ENCODE data around the gene SNX19. TPM values are rescaled to one million over a fixed set of nuclear protein-coding genes. Genes with fewer than 3 reads are reported as not detected.

Gene SNX19
- total and polyA plus RNA-seq, 8 donors = 34.1 to 66.4 (median 43.1) TPM

DNA sequence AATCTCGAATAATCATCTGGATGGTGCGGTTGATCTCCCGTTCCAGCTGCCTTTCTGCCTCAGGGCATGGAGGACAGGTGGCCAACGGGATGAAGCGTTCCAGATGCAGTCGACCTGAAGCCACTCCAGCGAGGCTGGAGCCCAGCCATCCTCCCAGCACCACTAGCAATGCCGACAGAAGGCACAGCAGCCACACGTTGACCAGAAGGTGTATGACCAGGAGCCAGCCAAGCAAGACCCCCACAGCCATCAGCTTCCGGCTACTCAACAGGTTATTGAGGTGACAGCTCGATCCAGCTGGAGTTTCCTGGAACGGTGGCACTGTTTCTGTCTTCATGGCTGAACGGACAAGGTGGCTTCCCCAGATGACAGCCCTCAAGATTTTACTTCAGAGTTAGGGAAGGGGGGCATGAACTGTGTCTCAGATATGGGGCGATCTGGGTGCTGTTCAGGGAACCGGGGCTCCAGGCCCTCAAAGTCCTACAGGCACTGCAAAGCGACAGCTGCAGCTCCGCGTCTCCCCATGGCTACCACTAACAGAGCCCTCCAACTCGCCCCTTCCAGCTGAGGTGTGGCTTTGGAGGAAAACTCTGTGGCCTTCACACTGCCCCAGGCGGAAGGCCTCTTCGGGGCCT, 559 bp downstream of the SNX19 start:
- TF ChIP-seq, protein P1, sequence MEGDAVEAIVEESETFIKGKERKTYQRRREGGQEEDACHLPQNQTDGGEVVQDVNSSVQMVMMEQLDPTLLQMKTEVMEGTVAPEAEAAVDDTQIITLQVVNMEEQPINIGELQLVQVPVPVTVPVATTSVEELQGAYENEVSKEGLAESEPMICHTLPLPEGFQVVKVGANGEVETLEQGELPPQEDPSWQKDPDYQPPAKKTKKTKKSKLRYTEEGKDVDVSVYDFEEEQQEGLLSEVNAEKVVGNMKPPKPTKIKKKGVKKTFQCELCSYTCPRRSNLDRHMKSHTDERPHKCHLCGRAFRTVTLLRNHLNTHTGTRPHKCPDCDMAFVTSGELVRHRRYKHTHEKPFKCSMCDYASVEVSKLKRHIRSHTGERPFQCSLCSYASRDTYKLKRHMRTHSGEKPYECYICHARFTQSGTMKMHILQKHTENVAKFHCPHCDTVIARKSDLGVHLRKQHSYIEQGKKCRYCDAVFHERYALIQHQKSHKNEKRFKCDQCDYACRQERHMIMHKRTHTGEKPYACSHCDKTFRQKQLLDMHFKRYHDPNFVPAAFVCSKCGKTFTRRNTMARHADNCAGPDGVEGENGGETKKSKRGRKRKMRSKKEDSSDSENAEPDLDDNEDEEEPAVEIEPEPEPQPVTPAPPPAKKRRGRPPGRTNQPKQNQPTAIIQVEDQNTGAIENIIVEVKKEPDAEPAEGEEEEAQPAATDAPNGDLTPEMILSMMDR (IDR thresholded peaks at IDR 0.05) = no peak
- H3K36me3 ChIP-seq = peaks cover 0 to 40% of the 10 kb centered on the region in 2 donors
- H3K27ac ChIP-seq = peak overlapping the region; percentile 73 to 87
- ATAC-seq (no peak), DNase-seq (no peak)
- H3K4me3 ChIP-seq = peak overlapping the region; percentile 85 to 99
- no peaks in the 10 kb centered on the region for H3K9me3 ChIP-seq
- peaks cover 5 to 31% of the 10 kb centered on the region in 2 donors for H3K4me1 ChIP-seq
- H3K27me3 ChIP-seq = no peaks in the 10 kb centered on the region
- intact Hi-C loops (cut with DNase I) = no loop called here

GRCh38 chr11:130913268-130913667, 3.0 kb downstream of the SNX19 start:
- intact Hi-C loops (cut with DNase I) = no loop called here
- ATAC-seq (no peak), DNase-seq (no peak)
- Histone ChIP-seq H3K4me3 (no peak overlapping the region), H3K27me3 (no peaks in the 10 kb centered on the region), H3K4me1 (peaks cover 5 to 42% of the 10 kb centered on the region in 2 donors), H3K36me3 (peaks cover 0 to 63% of the 10 kb centered on the region in 2 donors), H3K9me3 (no peaks in the 10 kb centered on the region), H3K27ac (no peak overlapping the region)
- TF ChIP-seq, protein P1 (IDR thresholded peaks at IDR 0.05) = no peak

- Histone ChIP-seq H3K36me3 (peaks cover 0 to 70% of the 10 kb centered on the region in 2 donors), H3K4me3 (no peak overlapping the region), H3K9me3 (no peaks in the 10 kb centered on the region), H3K27me3 (no peaks in the 10 kb centered on the region), H3K27ac (no peak overlapping the region), H3K4me1 (peaks cover 5 to 42% of the 10 kb centered on the region in 2 donors)
- ATAC-seq = no peak
- no peak for DNase-seq
- intact Hi-C loops (cut with DNase I) = no loop called here
- TF ChIP-seq, protein P1 (IDR thresholded peaks at IDR 0.05) = no peak
Measured at GRCh38 chr11:130912552-130912951, 3.7 kb downstream of the SNX19 start.

DNA sequence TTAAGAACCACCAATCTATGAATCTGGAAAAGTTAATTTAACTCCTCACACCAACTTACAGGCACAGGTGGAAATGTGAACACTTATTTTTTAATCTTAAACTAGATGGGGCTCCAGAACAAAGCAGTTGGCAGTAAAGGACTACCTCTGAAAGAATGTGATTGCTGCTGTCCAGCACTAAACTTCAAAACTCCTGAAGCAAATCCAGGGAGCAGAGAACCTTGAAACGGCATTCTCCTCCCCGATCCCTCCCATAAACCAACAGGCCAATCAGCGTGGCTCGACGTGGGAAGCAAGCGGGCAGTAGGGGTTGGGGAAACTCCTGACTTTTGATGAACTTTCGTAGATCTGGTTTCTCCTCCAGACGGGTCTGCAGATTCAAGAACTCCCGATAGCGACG, 5.0 kb downstream of the SNX19 start:
- Histone ChIP-seq H3K36me3 (peaks cover 0 to 83% of the 10 kb centered on the region in 2 donors), H3K27ac (no peak overlapping the region), H3K9me3 (no peaks in the 10 kb centered on the region), H3K4me3 (no peak overlapping the region), H3K4me1 (peaks cover 5 to 36% of the 10 kb centered on the region in 2 donors), H3K27me3 (no peaks in the 10 kb centered on the region)
- DNase-seq = no peak
- TF ChIP-seq, protein P1 (IDR thresholded peaks at IDR 0.05) = no peak
- no peak for ATAC-seq
- intact Hi-C loops (cut with DNase I) = no loop called here

- peaks cover 0 to 25% of the 10 kb centered on the region in 2 donors for H3K4me1 ChIP-seq
- no peaks in the 10 kb centered on the region for H3K9me3 ChIP-seq
- ATAC-seq = peak; percentile 20
- H3K27me3 ChIP-seq = no peaks in the 10 kb centered on the region
- TF ChIP-seq, protein P1 (IDR thresholded peaks at IDR 0.05) = no peak
- intact Hi-C loops (cut with DNase I) = no loop called here
- H3K4me3 ChIP-seq = no peak overlapping the region
- H3K36me3 ChIP-seq = peaks cover 0 to 93% of the 10 kb centered on the region in 2 donors
- DNase-seq = no peak
- peak overlapping the region in 1 of 2 donors; percentile 23 for H3K27ac ChIP-seq
Measured at GRCh38 chr11:130909650-130910049, 6.6 kb downstream of the SNX19 start.
